Type B pancreatic cell (in vitro differentiated cells): ENCODE data around the gene SCUBE2. TPM values are rescaled to one million over a fixed set of nuclear protein-coding genes. Genes with fewer than 3 reads are reported as not detected.
"Not testable (repeated sequence)": the region's sequence is repeated elsewhere in the genome, so short reads cannot be mapped to it uniquely, and the experiment has no call there.

Experiments used
- DNase-seq: peaks from one replicate; pipeline ENCODE4 v3.0.0; 2021; ENCODE audit warnings: mixed read lengths; ENCODE audit not compliant: unreplicated experiment; ENCODE audit errors: extremely low spot score
- H3K27ac Mint-ChIP-seq: 2 replicates; pipeline ENCODE4 v1.8.0; 2021; ENCODE audit warnings: mild to moderate bottlenecking, mixed read lengths
- H3K27me3 Mint-ChIP-seq: 2 replicates; pipeline ENCODE4 v1.8.0; 2021; ENCODE audit warnings: mixed read lengths
- H3K36me3 Mint-ChIP-seq: 2 replicates; pipeline ENCODE4 v1.8.0; 2021; ENCODE audit warnings: mixed read lengths
- H3K4me1 Mint-ChIP-seq: one replicate; pipeline ENCODE4 v1.8.0; 2021; ENCODE audit warnings: mixed read lengths; ENCODE audit not compliant: unreplicated experiment
- H3K4me3 Mint-ChIP-seq: 2 replicates; pipeline ENCODE4 v1.8.0; 2021; ENCODE audit warnings: mild to moderate bottlenecking, mixed read lengths
- H3K9me3 Mint-ChIP-seq: 2 replicates; pipeline ENCODE4 v1.8.0; 2021; ENCODE audit warnings: mixed read lengths
- total RNA-seq: library from RNA; stranded (reverse); gene quantifications from 2 replicates; pipeline ENCODE4 v1.2.1, GENCODE V29; 2021; ENCODE audit warnings: low replicate concordance
- TF ChIP-seq, protein P1 (sequence below): fragments of 200-600 bp; sonication (generic); conservative IDR thresholded peaks from 2 replicates; pipeline ENCODE4 v1.5.0; 2021; ENCODE audit warnings: antibody characterized with exemption, mild to moderate bottlenecking

SCUBE2 gene
- total RNA-seq, 1 donor from 2014 or later: 7.9 TPM

DNA sequence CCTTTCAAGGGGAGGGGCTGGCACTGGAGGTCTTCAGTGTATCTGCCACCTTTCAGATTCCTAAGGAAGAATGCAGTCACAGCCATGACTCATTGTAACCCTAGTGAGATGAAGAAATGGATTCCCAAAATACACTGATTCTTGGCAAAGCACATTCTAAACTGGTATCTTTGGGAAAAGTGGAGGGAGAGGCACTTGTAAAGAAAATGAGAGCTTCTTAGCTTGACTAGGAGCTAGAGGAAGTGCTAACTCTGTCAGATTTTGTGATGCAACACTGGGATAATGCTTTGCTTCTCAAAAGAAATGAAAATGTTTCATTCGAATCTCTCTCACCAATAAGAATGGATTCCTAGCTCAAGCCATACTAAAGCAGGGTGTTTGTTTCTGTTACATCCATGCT, 101.9 kb downstream of the SCUBE2 start:
- Mint-ChIP-seq H3K9me3 (no peaks in the 10 kb centered on the region), H3K27ac (no peak overlapping the region), H3K4me1 (no peaks in the 10 kb centered on the region), H3K36me3 (no peaks in the 10 kb centered on the region), H3K4me3 (no peak overlapping the region), H3K27me3 (peaks cover 39% of the 10 kb centered on the region)
- no peak for DNase-seq
- TF ChIP-seq, protein P1, sequence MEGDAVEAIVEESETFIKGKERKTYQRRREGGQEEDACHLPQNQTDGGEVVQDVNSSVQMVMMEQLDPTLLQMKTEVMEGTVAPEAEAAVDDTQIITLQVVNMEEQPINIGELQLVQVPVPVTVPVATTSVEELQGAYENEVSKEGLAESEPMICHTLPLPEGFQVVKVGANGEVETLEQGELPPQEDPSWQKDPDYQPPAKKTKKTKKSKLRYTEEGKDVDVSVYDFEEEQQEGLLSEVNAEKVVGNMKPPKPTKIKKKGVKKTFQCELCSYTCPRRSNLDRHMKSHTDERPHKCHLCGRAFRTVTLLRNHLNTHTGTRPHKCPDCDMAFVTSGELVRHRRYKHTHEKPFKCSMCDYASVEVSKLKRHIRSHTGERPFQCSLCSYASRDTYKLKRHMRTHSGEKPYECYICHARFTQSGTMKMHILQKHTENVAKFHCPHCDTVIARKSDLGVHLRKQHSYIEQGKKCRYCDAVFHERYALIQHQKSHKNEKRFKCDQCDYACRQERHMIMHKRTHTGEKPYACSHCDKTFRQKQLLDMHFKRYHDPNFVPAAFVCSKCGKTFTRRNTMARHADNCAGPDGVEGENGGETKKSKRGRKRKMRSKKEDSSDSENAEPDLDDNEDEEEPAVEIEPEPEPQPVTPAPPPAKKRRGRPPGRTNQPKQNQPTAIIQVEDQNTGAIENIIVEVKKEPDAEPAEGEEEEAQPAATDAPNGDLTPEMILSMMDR: no peak

GRCh38 chr11:8988329-8989234, 102.8 kb downstream of the SCUBE2 start:
- no peak overlapping the region for H3K4me3 Mint-ChIP-seq
- no peak for DNase-seq
- no peaks in the 10 kb centered on the region for H3K9me3 Mint-ChIP-seq
- H3K27ac Mint-ChIP-seq: no peak overlapping the region
- H3K4me1 Mint-ChIP-seq: no peaks in the 10 kb centered on the region
- no peaks in the 10 kb centered on the region for H3K36me3 Mint-ChIP-seq
- TF ChIP-seq, protein P1: no peak
- peaks cover 35% of the 10 kb centered on the region for H3K27me3 Mint-ChIP-seq

DNA sequence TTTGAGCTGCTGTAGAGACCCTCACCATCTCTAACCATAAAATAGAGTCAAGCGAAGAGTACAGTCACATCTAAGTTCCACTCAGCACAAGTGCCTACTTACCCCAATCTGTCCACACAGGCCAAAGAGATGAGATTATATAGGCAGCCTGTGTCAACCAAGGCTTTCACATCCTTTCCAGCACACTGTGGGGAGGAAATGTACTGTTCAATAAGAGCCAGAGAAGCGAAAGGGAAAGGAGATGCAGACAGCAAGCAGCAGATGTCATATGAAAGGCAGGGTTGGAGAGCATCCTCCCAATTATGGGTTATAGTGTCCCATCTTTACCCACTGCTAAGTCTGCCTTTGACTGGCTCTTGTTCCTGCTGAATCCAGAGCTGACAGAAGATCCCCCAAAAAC, 104.0 kb downstream of the SCUBE2 start:
- Mint-ChIP-seq H3K4me3 (no peak overlapping the region), H3K27ac (no peak overlapping the region), H3K4me1 (no peaks in the 10 kb centered on the region), H3K27me3 (peaks cover 31% of the 10 kb centered on the region), H3K9me3 (no peaks in the 10 kb centered on the region), H3K36me3 (no peaks in the 10 kb centered on the region)
- TF ChIP-seq, protein P1: no peak
- no peak for DNase-seq

- H3K36me3 Mint-ChIP-seq, H3K9me3 Mint-ChIP-seq, H3K4me3 Mint-ChIP-seq, DNase-seq, H3K4me1 Mint-ChIP-seq, H3K27ac Mint-ChIP-seq: not testable (repeated sequence)
- peaks cover 32% of the 10 kb centered on the region for H3K27me3 Mint-ChIP-seq
Measured at GRCh38 chr11:8986772-8987171, 104.6 kb downstream of the SCUBE2 start.

- H3K36me3 Mint-ChIP-seq: no peaks in the 10 kb centered on the region
- peaks cover 27% of the 10 kb centered on the region for H3K27me3 Mint-ChIP-seq
- no peak for DNase-seq
- no peaks in the 10 kb centered on the region for H3K9me3 Mint-ChIP-seq
- H3K27ac Mint-ChIP-seq: no peak overlapping the region
- TF ChIP-seq, protein P1: no peak
- H3K4me1 Mint-ChIP-seq: no peaks in the 10 kb centered on the region
- H3K4me3 Mint-ChIP-seq: no peak overlapping the region
Measured at GRCh38 chr11:8985462-8985861, 105.9 kb downstream of the SCUBE2 start.

- TF ChIP-seq, protein P1: no peak
- no peaks in the 10 kb centered on the region for H3K4me1 Mint-ChIP-seq
- H3K27ac Mint-ChIP-seq: no peak overlapping the region
- H3K4me3 Mint-ChIP-seq: no peak overlapping the region
- peaks cover 10% of the 10 kb centered on the region for H3K27me3 Mint-ChIP-seq
- no peak for DNase-seq
- no peaks in the 10 kb centered on the region for H3K36me3 Mint-ChIP-seq
- H3K9me3 Mint-ChIP-seq: no peaks in the 10 kb centered on the region
Measured at GRCh38 chr11:8983552-8983951, 107.8 kb downstream of the SCUBE2 start.
